Measurements from ENCODE around the gene INSR.

INSR gene

DNA sequence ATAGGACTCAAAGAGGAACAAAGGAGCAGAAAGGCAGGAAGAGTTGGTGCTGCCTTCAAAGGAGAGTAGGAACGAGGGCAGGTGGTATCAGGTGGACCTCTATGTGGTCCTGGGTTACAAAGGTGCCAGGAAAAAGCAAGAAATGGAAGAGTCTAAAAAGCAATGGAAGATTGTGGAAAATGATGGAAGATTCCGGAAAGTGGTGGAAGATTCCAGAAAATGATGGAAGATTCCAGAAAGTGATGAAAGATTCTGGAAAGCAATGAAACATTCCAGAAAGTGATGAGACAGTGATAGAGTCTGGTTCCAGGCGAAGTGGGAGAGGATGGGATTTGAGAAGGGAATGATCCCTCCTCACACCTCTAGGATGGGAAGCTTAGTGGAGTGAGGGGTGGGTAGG lies 169.4 kb downstream of the INSR start:
- DNase-seq (ENCODE audit: low read depth): no peak
- no peak for TF ChIP-seq CTCF (conservative IDR thresholded peaks at IDR 0.05; ENCODE audit: control insufficient read depth, insufficient read depth, low read depth, low read length)
- H3K4me3 ChIP-seq (ENCODE audit: control insufficient read depth, low read depth, low read length): no peak overlapping the region

- no peak for DNase-seq (ENCODE audit: low read depth)
- H3K4me3 ChIP-seq (ENCODE audit: control insufficient read depth, low read depth, low read length): no peak overlapping the region
- TF ChIP-seq CTCF (conservative IDR thresholded peaks at IDR 0.05; ENCODE audit: control insufficient read depth, insufficient read depth, low read depth, low read length): no peak
Observed at GRCh38 chr19:7122701-7123100, 171.5 kb downstream of the INSR start.

DNA sequence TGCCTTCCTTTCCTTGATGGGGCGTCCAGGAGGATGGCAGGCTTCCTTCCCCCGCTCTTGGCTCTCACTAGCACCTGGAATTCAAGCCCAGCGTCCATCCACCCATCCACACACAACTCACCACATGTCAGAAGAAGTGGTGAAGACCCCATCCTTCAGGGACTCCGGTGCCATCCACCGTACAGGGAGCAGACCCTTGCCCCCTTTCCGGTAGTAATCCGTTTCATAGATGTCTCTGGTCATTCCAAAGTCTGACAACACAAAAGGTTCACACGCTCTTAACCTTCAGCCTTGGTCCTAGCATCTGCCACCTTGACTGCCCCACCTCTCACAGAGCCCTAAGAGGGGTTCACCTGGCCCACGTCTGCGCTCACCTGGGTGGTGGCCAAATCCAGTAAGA lies 173.7 kb downstream of the INSR start:
- no peak for DNase-seq (ENCODE audit: low read depth)
- no peak for TF ChIP-seq CTCF (conservative IDR thresholded peaks at IDR 0.05; ENCODE audit: control insufficient read depth, insufficient read depth, low read depth, low read length)
- H3K4me3 ChIP-seq (ENCODE audit: control insufficient read depth, low read depth, low read length): no peak overlapping the region

- no peak for DNase-seq (ENCODE audit: low read depth)
- no peak for TF ChIP-seq CTCF (conservative IDR thresholded peaks at IDR 0.05; ENCODE audit: control insufficient read depth, insufficient read depth, low read depth, low read length)
- H3K4me3 ChIP-seq (ENCODE audit: control insufficient read depth, low read depth, low read length): no peak overlapping the region
Observed at GRCh38 chr19:7119582-7119981, 174.6 kb downstream of the INSR start.

DNA sequence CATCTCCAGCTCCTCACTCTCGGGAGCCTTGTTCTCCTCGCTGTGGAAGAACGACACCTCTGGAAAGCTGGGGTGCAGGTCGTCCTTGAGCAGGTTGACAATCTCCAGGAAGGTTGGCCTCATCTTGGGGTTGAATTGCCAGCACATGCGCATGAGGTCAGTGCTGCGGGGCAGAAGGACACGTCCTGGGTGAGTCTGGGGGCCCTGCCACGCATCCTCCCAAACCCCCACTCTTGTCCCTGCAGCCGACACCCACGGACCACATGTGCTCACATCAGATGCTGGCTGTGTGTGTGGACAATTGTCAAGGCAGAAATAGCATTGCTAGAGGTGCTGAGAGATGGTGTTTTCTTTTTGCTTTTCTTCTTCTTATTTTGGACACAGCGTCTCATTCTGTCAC lies 177.0 kb downstream of the INSR start:
- H3K4me3 ChIP-seq (ENCODE audit: control insufficient read depth, low read depth, low read length): no peak overlapping the region
- TF ChIP-seq CTCF (conservative IDR thresholded peaks at IDR 0.05; ENCODE audit: control insufficient read depth, insufficient read depth, low read depth, low read length): no peak
- DNase-seq (ENCODE audit: low read depth): no peak

DNA sequence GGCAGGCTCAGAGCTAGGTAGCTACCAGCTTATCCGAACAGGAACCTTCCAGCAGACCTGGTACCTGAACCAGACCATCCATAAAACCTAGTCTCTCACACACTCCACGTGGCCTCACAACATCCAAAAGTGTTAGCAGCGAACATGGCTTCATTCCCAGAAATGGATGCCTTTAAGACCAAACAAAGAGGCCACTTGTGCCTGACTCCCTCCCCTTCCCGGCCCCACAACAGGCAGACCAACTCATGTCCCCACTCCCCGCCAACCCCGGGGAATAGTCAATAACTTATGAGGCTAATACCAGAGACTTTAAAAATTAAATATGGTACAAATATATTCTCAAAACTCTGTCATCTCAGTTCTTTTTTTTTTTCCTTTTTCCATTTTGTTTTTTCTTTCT lies 178.5 kb downstream of the INSR start:
- TF ChIP-seq CTCF (conservative IDR thresholded peaks at IDR 0.05; ENCODE audit: control insufficient read depth, insufficient read depth, low read depth, low read length): no peak
- no peak overlapping the region for H3K4me3 ChIP-seq (ENCODE audit: control insufficient read depth, low read depth, low read length)

DNA sequence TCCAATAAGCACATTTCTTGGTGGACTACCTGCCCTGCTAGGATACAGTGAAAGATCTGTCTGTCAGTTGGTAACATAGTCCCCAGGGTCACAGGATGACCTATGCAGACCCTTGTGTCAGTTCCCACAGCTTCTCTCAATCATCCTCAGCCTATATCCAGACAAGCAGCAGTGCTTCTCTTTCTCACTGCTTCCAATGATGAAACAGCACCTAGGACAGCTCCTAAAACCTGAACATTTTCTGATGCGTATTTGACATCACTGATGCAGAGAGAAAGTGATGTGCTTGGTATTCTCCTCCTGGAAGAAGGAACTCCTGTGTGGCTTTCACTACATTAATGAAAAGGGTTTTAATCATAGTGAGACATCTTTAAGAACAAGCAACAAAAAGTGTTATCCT lies 181.0 kb downstream of the INSR start:
- no peak for DNase-seq (ENCODE audit: low read depth)
- no peak for TF ChIP-seq CTCF (conservative IDR thresholded peaks at IDR 0.05; ENCODE audit: control insufficient read depth, insufficient read depth, low read depth, low read length)
- H3K4me3 ChIP-seq (ENCODE audit: control insufficient read depth, low read depth, low read length): no peak overlapping the region

More for the DNA sequence above, 178.5 kb downstream of the INSR start:
- DNase-seq (ENCODE audit: low read depth): no peak

All from fibroblast of mammary gland (primary cell).